GM19023 (cell line): ENCODE results near the gene PCDHB16.
"Not testable (repeated sequence)": the region's sequence is repeated elsewhere in the genome, so short reads cannot be mapped to it uniquely, and the experiment has no call there.

Source experiments
- ATAC-seq: cut with Tn5 transposase; IDR thresholded peaks from one replicate; pipeline ENCODE4 v1.9.1; 2021; ENCODE audit warnings: mild to moderate bottlenecking, moderate library complexity; ENCODE audit not compliant: unreplicated experiment

Gene PCDHB16

DNA sequence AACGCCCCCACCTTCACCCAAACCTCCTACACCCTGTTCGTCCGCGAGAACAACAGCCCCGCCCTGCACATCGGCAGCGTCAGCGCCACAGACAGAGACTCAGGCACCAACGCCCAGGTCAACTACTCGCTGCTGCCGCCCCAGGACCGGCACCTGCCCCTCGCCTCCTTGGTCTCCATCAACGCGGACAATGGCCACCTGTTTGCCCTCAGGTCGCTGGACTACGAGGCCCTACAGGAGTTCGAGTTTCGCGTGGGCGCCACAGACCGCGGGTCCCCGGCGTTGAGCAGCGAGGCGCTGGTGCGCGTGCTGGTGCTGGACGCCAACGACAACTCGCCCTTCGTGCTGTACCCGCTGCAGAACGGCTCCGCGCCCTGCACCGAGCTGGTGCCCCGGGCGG, 42.7 kb downstream of the PCDHB16 start:
- not testable (repeated sequence) for ATAC-seq

DNA sequence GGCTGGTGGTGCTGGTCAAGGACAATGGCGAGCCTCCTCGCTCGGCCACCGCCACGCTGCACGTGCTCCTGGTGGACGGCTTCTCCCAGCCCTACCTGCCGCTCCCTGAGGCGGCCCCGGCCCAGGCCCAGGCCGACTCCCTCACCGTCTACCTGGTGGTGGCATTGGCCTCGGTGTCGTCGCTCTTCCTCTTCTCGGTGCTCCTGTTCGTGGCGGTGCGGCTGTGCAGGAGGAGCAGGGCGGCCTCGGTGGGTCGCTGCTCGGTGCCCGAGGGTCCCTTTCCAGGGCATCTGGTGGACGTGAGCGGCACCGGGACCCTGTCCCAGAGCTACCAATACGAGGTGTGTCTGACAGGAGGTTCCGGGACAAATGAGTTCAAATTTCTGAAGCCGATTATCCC, 43.2 kb downstream of the PCDHB16 start:
- ATAC-seq = not testable (repeated sequence)

DNA sequence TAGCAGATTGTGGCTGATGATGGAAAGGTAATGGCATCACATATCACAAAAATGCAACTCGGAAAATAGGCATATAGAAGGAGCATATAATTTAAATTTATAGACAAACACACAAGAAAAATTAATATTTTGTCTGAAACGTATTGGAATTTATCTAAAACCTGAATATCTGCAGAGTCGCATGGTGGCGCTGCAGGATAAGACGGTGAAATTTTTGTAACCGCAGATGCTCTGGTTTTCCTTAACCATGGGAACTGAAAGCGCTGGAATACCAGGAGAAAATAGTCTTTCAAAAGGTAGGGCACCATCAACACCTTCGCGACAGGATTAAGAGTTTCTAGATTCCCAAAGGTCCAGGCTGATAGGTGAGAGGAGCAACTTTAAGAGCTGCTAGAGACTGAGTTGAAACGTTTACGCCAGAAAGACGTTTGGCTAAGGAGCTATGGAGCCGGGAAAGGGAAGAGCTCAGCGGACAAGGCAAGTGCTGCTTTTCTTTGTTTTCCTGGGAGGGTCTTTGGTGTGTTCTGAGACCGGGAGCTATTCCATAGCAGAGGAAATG, 52.0 kb downstream of the PCDHB16 start:
- ATAC-seq = no peak
